ENCODE measurements around the gene STOML1.
A peak's percentile ranks its signal among the peaks of the same experiment; 100 is the strongest.

The STOML1 gene

DNA sequence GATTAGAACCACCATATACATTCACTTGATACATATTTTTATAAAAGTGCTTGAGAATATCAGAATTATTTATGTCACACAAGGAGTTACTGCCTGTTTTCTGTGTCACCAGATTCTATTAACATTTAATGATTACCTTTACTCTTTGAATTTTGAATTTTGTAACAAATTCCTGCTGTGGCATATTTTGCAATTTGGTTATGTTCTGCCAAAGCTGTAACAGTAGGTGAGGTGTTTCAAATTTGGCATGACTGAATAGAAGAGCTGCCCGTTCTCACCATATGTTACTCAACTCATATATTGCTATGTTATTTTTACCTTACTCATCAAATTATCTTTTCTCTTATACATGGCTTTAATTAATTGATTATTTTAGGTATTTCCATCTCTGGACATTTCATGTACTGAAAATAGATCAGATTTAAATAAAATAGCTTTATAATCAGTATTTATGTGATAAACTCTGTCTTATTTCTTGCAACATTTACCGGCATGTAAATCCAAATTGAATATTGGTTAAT is 21.3 kb upstream of the STOML1 start:
- no peak for DNase-seq

DNA sequence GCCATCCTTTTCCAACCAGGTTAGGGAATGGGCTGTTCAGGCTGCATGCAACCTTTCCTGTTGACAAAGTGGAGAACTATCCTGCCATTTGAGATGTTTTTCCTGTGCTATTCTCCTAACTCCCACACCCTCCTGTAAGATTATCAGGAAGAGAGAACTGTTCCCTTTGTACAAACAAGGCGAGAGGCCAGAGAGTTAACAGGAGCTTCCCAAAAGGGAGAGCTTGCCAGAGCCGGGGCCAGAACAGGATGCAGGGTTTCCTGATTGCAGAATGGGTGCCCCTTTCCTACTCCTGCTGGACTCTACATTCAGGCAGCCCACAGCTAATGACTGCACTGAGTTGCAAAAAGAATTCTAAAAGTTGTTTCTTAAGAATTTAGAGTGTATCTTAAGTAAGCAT is 19.5 kb upstream of the STOML1 start:
- no peak for DNase-seq

DNA sequence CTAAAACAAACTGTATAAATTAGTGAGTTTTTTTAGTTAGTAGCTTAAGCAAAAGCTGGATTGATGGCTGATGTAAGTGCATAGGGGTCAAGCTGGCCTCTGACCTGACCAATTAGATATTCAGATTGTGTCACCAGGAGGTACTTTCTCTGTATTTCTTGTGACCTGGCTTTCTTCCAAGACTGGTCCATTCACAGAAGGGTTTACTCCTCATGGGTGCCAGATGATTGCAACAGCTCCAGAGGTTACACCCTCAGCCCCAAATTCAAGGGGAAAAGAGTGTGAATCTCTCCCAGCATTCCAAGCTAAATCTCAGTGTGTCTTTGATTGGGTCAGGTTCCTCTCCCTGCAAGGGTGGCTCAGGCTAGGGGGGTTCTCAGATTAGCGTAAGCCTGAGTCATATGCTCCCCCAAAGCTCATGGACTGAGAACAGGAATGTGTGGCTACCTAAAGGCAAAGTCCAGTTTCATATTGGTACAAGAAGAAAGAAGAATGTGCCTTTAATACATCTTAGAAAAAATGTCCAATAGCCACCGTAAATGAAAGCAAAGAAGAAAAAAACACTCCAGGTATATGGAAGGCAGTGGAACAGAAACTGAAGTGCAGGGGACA is 18.9 kb upstream of the STOML1 start:
- DNase-seq: no peak

DNA sequence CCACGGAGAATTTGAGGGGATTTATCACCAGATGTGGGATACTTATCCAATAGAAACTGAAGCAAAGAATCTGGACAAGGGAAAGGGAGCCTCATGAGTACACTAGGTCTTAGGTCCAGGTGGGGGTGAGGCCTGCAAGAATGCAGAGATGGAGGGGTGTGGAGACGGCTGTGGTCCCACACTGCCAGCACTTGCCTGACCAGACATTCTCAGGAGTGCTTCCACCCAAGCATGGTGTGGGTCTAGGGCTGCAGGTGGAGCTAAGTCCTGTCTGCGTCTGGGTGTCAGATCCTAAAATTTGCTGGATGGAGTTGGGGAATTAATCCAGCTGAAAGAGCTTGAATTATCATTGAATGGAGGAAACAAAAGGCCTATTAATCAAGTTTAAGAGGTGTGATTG is 16.8 kb upstream of the STOML1 start:
- no peak for DNase-seq

- DNase-seq: no peak
These were observed 15.8 kb upstream of the STOML1 start for GRCh38 chr15:74007820-74008371.

DNA sequence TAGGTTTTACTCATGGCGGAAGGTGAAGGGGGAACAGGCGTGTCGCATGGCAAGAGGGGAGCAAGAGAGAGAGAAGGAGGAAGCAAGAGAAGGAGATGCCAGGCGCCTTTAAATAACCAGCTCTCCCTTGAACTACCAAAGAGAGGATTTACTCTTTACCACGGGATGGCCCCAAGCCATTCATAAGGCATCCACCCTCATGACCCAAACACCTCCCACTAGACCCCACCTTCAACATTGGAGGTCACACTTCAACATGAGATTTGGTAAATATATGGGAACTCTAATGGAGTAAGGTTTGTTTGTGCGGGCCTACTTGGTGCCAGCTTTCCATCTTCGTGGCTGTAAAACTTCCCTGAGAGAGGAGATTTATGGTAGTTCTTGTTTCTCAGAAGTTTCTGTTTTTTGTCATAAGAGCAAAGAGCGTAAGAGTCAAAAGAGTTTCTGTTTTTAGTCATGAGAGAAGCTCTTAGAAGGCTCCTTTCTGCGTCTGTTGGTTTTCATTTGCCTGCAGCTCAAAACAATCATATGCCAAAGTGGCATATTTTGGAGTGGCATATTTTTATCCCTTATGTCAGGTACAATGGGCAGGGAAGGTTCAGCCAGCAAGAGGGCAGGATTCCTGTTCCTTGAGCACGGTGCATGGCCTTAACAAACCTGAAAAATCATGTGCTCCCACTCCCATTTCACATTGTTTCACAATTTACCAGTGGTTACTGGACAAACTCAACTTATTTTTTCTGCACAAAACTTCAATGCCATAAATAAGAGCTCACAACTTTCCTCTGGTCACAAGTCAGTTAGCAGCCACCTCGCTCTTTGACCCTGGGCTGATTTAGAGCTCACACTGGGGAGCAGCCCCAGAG is 14.9 kb upstream of the STOML1 start:
- DNase-seq: no peak

- DNase-seq: no peak
These were observed 5.9 kb upstream of the STOML1 start for GRCh38 chr15:73997986-73998385.

DNA sequence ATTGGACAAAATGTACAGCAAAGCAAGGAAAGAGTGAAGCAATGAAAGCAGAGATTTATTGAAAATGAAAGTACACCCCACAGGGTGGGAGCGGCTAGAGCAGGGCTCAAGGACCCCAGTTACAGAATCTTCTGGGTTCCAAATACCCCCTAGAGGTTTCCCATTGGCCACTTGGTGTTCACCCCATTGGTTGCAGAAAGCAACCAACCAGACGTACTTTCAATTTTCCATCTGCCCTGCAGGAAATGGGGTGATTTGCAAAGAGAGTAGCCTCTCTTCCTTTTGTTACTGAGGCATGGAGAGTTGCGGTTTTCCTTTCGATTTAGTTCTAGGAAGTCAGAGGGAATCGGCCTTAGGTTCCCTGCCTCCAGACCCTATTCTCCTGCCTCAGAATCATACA is 4.8 kb upstream of the STOML1 start:
- DNase-seq: peak in 1 of 2 experiments; percentile 16

DNA sequence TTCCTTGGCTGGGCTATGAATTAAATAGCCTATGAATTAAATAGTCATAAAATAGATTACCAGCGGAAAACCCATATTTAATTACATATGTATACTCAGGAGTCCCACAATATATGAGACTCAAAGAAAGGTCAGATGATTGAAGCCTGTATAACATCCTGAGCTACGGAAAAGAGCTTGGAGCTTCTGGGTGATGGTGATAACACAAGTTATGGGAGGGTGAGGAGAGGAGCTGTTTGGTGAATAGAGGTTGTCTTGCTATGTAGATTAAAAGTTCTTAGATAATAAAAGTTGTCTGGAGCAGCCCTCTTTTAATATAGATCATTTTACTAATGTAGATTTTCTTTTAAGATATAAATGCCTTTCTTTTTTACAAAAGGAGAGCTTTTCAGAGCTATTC is 4.2 kb upstream of the STOML1 start:
- no peak for DNase-seq

DNA sequence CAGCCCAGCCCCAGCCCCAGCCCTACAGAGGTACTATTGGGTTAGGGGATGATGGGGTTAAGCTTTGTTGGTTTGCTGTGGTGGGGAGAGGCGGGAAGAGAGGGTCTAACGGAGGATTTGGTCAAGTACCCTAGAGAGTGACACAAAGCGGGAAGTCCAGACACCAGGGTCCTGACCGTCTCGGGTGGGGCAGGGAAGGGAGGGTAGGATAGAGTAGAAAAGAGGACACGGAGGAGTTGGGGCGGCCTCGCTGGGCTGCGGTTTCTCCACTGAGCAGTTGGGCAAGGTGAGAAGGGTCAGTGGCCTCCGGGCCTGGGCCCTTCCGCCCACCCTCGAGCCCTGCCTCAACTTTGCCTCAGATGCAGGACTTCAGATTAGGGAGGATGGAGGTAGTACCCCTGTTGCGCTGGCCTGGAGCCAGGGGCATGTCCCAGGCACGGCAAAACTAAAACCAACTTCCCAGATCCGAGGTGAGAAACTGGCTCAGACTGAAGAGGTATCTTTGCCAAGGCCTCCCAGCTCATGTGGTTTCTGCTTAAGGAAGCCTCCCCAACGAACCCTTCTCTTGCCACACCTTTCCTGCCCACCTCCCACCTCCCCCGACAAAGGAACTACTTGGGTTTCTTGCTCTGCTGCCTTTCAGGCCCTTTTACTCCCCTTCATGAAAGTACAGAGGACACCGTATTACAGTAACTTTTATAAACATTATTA is 3.0 kb upstream of the STOML1 start:
- DNase-seq: peak in 1 of 2 experiments; percentile 32

DNA sequence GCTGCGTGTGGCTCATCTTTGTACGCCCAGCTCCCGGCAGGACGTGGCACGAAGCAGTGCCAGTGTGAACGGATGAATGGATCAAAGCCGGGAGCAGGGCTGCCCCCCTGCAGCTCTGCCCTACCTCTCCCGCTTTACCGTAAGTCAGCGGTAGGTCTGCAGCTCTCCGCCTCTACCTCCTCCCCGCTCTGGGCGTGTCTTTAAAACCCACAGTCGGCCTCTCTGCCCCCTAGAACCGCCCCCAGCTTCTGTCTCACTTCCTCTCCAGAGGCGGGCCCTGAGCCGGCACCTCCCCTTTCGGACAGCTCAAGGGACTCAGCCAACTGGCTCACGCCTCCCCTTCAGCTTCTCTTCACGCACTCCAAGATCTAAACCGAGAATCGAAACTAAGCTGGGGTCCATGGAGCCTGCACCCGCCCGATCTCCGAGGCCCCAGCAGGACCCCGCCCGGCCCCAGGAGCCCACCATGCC is 2.4 kb upstream of the STOML1 start, which contains the start of gene PML:
TSS of gene PML (plus strand) at position 304 of the 471 bp plus-strand sequence. CDS start at position 401, 97 bp downstream.
- DNase-seq: peak; percentile 88 to 95

DNA sequence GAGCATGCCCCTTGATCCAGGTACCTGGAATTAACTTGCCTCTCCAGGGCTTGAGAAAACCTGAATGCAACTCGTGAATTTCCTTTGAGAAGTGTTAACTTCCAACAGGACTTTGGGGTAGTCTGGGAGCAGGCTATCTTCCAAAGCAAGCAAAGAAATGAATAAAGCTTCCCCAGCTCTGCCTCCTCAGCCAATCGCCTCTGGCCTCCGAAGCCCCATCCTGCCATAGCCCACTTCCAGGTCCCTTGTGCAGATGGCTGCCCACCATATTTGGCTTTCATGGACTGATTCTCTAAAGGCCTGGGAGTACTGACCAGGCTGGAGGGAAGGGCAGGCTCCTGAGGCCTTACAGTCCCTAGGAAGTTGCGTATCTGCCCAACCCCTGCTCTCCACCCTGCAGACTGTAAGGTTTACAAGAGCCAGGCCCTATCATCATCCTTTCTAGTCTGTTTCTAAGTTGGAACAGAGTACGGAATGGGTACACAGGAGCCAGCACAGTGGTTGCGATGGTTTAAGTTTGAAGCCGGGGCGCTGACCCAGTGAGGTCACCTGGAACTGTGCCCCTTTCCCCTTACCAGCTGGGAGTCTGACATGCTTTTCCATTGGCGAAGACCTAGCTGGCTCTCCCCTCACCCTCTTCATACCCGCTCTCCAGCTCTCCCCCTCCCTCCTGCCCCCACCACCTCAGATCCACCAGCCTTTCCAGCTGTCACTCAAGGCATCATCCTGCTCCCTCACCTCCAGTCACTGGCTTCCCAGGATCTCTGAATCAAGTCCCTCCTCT is 1.3 kb upstream of the STOML1 start:
- DNase-seq: no peak

- DNase-seq: no peak
These were observed 451 bp upstream of the STOML1 start for GRCh38 chr15:73992594-73992898.

DNA sequence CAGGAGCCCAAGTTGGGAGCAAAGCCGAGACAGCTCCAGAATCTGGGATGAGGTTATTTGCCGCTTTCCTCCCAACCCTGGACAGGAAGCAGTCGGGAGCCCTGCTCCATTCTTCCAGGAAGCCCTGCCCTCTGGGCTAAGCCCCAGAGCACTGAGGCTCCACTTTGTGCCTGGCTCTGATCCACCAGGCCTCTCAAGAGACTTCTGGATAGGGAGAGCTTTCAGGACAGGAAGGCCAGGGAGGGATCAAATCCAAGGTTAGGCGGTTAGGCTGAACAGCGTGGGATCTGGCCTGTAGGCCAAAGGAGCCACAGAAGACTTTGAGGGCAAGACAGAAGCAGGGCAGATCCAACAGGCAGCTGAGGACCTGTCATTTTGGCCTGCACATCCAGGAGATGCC is 835 bp downstream of the STOML1 start:
- no peak for DNase-seq

- no peak for DNase-seq
These were observed 1.7 kb downstream of the STOML1 start for GRCh38 chr15:73990250-73991005.

- no peak for DNase-seq
These were observed 2.9 kb downstream of the STOML1 start for GRCh38 chr15:73989001-73989798.

DNA sequence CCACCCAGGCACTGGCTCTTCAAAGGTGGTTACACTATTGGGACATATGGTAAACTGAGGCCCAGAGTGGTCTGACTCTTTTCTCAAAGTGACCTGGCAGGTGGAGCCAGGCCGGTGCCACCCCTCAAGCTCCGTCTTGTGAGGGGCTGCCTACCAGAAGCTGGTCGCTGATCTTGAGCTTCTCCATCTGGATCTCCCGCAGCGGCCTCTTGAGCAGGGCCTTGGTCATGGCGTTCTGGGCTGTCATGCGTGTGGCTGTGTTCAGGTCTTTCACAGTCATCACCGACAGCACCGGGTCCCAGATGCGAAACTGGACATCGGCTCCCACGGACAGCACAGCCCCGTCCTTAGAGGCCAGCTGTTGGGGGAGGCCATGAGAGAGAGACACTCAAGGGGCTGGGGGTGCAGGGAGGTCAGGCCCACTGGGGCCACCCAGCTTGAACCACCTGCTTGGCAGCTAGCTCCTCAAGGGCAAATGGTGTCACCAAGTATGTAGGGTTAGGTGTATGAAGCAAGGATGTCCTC is 3.6 kb downstream of the STOML1 start:
- DNase-seq: no peak

DNA sequence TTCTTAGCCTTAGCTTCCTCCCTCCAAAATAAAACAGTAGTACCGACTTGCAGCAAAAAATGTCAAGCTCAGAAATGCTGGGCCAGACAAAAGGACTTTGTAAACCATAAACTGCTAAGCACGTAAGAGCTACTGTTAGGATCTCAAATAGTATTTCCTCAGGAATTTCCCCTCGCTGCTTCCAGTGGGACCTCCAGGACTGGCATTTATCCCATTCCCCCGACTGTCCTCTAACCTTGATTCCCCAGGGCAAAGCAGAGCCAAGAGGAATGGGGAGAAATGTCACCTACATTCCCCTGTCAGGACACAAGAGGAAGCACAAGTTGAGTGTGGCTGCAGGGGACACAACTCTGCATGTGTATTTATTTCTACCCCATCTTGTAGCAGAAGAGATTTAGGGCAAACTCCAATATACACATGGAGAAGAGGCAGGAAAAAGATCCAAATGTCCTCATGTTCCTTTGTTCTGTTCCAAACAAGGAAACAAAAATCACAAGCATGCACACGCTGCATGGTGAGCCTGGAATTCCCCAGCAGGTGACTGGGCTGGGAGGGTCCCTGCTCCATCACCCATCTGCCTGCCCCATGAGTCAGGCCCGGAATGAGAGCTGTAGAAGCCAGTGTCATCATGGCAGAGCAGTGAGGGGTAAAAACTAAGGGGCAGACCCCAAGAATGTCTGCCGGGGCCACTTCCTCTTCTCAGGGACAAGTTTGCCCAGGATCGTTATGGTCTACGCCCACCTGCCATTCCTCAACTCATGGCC is 4.2 kb downstream of the STOML1 start:
- DNase-seq: no peak

GRCh38 chr15:73987250-73987649 is 4.8 kb downstream of the STOML1 start:
- DNase-seq: no peak

DNA sequence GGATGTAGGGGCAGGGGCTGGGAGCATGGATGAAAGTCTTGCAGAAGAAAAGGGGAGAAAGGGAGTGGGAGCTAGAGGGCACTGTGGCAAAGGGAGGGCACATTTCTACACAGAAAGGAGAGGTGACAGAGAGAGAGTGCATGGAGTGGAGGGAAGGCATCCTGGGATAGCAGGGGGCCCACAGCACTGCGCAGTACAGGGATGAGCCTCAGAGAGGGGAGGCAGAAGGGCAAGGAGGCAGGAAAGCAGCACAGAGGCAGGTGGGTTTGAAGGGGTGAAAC is 5.4 kb downstream of the STOML1 start:
- no peak for DNase-seq
